Adipocyte (in vitro differentiated cells): ENCODE results near the gene ITIH3.

ENCODE experiments used
- DNase-seq: peaks from one replicate; pipeline ENCODE4 v3.0.0-alpha.2; 2015; ENCODE audit warnings: low read depth
- H3K27me3 ChIP-seq: replicated peaks from 2 replicates; pipeline ENCODE4 v1.7.0; 2013; ENCODE audit warnings: mild to moderate bottlenecking, low read length, moderate library complexity; ENCODE audit not compliant: control insufficient read depth, insufficient read depth
- H3K36me3 ChIP-seq: 2 replicates; pipeline ENCODE4 v1.7.0; 2013; ENCODE audit warnings: low read length, mild to moderate bottlenecking, moderate library complexity; ENCODE audit not compliant: control insufficient read depth, insufficient read depth, severe bottlenecking
- H3K4me1 ChIP-seq: 2 replicates; pipeline ENCODE4 v1.7.0; 2013; ENCODE audit warnings: mild to moderate bottlenecking, low read length, moderate library complexity; ENCODE audit not compliant: control insufficient read depth, insufficient read depth
- H3K4me3 ChIP-seq: 2 replicates; pipeline ENCODE4 v1.7.0; 2013; ENCODE audit warnings: mild to moderate bottlenecking, low read length, moderate library complexity
- H3K9ac ChIP-seq: 2 replicates; pipeline ENCODE4 v1.7.0; 2013; ENCODE audit warnings: mild to moderate bottlenecking, low read length, moderate library complexity
- H3K9me3 ChIP-seq: 2 replicates; pipeline ENCODE4 v1.7.0; 2013; ENCODE audit warnings: mild to moderate bottlenecking, low read length, moderate library complexity; ENCODE audit not compliant: control insufficient read depth

ITIH3 gene

GRCh38 chr3:52817860-52818259, 23.3 kb downstream of the ITIH3 start:
- DNase-seq: no peak
- Histone ChIP-seq H3K9ac (no peak overlapping the region), H3K4me3 (no peak overlapping the region), H3K4me1 (no peaks in the 10 kb centered on the region), H3K27me3 (peaks cover 21% of the 10 kb centered on the region), H3K9me3 (no peaks in the 10 kb centered on the region), H3K36me3 (no peaks in the 10 kb centered on the region)

DNA sequence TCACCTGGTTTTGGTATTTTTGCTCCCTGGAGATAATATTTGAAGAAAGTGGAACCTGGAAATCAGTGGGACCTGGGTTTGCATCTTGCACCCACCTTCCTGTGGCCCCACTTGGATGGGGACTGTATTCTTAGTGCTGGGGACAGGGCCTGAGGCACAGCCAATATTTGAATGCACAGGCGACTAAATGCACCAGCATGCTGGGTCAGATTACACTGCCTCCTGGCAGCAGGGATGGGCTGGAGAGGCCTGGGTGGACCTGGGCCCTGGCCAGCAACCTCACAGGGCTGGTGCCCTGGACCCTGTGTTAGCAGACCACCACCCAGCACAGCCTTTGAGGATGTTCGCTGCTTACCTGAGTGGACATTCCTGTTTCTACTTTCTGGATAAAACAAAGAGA, 25.3 kb downstream of the ITIH3 start:
- H3K27me3 ChIP-seq: peaks cover 15% of the 10 kb centered on the region
- no peaks in the 10 kb centered on the region for H3K36me3 ChIP-seq
- H3K9me3 ChIP-seq: no peaks in the 10 kb centered on the region
- no peak overlapping the region for H3K4me3 ChIP-seq
- no peak for DNase-seq
- H3K4me1 ChIP-seq: no peaks in the 10 kb centered on the region
- no peak overlapping the region for H3K9ac ChIP-seq

- H3K9ac ChIP-seq: no peak overlapping the region
- H3K36me3 ChIP-seq: no peaks in the 10 kb centered on the region
- H3K4me3 ChIP-seq: no peak overlapping the region
- H3K27me3 ChIP-seq: peaks cover 15% of the 10 kb centered on the region
- no peaks in the 10 kb centered on the region for H3K9me3 ChIP-seq
- no peaks in the 10 kb centered on the region for H3K4me1 ChIP-seq
- DNase-seq: peak; percentile 40
Measured at GRCh38 chr3:52820736-52821135, 26.1 kb downstream of the ITIH3 start.

DNA sequence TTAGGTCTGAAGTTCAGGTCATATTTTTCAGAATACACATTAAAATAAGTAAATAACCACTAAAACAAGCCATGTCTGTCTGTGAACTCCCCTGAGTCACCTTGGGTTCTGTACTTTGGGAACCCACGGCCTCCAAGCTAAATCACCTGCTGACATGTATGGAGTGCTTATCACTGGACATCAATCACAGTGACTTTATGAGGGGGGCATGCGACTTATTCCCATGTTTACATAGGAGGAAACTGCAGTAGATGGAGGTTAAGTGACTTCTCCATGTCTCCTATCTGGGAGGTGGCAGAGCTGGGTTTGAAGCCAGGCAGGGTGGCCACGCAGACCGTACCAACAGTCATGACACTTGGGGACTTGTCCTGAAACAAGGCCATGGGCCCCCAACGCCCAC, 27.8 kb downstream of the ITIH3 start:
- Histone ChIP-seq H3K4me3 (no peak overlapping the region), H3K9me3 (no peaks in the 10 kb centered on the region), H3K9ac (no peak overlapping the region), H3K4me1 (no peaks in the 10 kb centered on the region), H3K27me3 (peaks cover 5% of the 10 kb centered on the region), H3K36me3 (no peaks in the 10 kb centered on the region)
- DNase-seq: no peak

DNA sequence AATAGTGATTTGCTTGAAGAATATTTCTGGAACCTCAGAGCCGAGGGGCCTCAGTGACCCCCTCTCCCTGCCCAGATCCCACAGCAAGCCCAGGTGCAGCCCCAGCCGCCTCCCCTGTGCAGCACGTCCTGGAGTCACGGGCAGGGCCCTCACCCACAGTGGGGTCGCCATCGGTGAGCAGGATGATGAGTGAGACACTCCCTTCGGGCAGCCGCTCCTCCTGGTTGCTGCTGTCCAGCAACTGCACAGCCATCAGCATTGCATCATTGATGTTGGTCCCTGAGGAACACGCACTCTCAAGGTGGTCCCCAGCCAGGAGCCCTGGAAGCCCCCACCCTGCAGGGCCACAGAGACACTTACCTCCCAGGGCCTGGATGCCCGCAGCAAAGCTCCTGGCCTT, 29.4 kb downstream of the ITIH3 start:
- Histone ChIP-seq H3K27me3 (peaks cover 4% of the 10 kb centered on the region), H3K9ac (no peak overlapping the region), H3K4me1 (no peaks in the 10 kb centered on the region), H3K9me3 (no peaks in the 10 kb centered on the region), H3K36me3 (no peaks in the 10 kb centered on the region), H3K4me3 (no peak overlapping the region)
- no peak for DNase-seq

- Histone ChIP-seq H3K9ac (no peak overlapping the region), H3K4me1 (peaks cover 21% of the 10 kb centered on the region), H3K27me3 (no peaks in the 10 kb centered on the region), H3K4me3 (no peak overlapping the region), H3K36me3 (no peaks in the 10 kb centered on the region), H3K9me3 (no peaks in the 10 kb centered on the region)
- DNase-seq: peak; percentile 18
Measured at GRCh38 chr3:52827441-52827840, 32.8 kb downstream of the ITIH3 start.

GRCh38 chr3:52827866-52828376, 33.3 kb downstream of the ITIH3 start:
- DNase-seq: no peak
- no peak overlapping the region for H3K4me3 ChIP-seq
- H3K9me3 ChIP-seq: no peaks in the 10 kb centered on the region

GRCh38 chr3:52829482-52829881, 34.9 kb downstream of the ITIH3 start:
- no peak overlapping the region for H3K4me3 ChIP-seq
- H3K36me3 ChIP-seq: no peaks in the 10 kb centered on the region
- H3K9me3 ChIP-seq: no peaks in the 10 kb centered on the region
- peaks cover 21% of the 10 kb centered on the region for H3K4me1 ChIP-seq
- H3K9ac ChIP-seq: no peak overlapping the region
- DNase-seq: no peak
- no peaks in the 10 kb centered on the region for H3K27me3 ChIP-seq

More at GRCh38 chr3:52827866-52828376, 33.3 kb downstream of the ITIH3 start:
- Histone ChIP-seq H3K9ac (no peak overlapping the region), H3K27me3 (no peaks in the 10 kb centered on the region), H3K4me1 (peaks cover 21% of the 10 kb centered on the region), H3K36me3 (no peaks in the 10 kb centered on the region)

DNA sequence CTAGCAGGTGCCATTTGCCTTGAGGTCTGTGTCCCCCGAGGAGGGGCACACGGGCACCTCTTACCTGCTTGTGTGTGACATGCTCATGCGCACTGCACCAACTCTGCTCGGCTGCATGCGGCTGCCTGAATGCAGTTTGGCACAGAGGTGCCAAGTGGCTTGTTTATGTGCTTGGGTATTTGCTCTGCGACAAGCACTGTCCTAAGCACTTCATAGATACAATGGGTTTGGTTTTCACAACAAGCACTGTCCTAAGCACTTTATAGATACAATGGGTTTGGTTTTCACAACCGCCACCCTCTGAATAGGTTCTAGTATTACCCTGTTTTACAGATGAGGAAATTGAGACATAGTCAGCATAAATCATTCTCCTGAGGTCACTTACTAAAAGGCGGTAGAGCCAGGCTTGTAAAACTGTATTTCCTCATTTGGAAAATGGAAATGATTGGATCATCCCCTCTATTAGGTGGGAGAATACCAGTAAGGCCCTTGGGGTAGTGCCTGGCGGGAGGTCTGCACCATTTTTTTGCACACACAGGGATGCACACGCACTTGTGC, 35.4 kb downstream of the ITIH3 start:
- H3K9me3 ChIP-seq: no peaks in the 10 kb centered on the region
- no peak overlapping the region for H3K4me3 ChIP-seq
- DNase-seq: no peak
- no peaks in the 10 kb centered on the region for H3K27me3 ChIP-seq
- H3K9ac ChIP-seq: no peak overlapping the region
- H3K4me1 ChIP-seq: peaks cover 26% of the 10 kb centered on the region
- no peaks in the 10 kb centered on the region for H3K36me3 ChIP-seq

DNA sequence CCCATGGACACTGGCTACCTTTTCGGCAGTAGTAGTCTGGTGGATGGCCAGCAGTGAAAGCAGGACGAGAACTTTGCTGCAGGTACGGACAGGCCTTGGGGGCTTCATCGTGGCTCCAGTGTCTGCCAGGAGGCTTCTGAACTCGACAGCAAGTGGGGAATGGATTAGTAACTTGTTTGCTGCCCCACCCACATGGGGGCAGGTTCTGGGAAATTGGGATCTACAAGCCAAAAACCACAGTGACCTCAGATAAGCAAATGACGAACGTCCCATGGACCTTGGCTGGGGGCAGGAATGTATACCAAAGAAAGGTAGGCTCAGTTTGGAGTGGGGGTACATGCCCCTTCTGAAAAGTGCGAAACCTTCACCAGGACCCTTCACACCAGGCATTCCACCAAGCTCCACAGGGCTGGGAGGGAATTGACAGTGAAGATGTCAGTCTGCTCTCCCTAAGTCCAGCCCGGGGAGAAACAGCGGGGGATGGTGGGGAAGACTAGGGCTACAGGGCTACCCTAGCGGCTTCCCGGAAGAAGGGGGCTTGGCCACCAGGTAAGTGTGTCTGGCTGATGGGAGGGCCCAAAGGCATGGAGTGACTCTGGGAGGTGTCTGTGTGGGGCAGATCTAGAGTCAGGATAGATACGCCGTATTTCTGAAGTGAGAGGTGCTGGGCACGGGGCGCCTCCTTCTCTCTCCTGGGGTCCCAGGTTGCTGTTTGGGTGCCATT, 36.1 kb downstream of the ITIH3 start, which contains the start of gene ITIH4:
Gene ITIH4 (minus strand): TSS at position 138 of the 724 bp plus-strand sequence. CDS start 30 bp downstream, at position 108.
- no peak for DNase-seq
- Histone ChIP-seq H3K27me3 (no peaks in the 10 kb centered on the region), H3K9ac (no peak within 1 kb of the TSS), H3K4me3 (no peak within 1 kb of the TSS), H3K36me3 (no peaks in the 10 kb centered on the region), H3K4me1 (peaks cover 33% of the 10 kb centered on the region), H3K9me3 (no peaks in the 10 kb centered on the region)

DNA sequence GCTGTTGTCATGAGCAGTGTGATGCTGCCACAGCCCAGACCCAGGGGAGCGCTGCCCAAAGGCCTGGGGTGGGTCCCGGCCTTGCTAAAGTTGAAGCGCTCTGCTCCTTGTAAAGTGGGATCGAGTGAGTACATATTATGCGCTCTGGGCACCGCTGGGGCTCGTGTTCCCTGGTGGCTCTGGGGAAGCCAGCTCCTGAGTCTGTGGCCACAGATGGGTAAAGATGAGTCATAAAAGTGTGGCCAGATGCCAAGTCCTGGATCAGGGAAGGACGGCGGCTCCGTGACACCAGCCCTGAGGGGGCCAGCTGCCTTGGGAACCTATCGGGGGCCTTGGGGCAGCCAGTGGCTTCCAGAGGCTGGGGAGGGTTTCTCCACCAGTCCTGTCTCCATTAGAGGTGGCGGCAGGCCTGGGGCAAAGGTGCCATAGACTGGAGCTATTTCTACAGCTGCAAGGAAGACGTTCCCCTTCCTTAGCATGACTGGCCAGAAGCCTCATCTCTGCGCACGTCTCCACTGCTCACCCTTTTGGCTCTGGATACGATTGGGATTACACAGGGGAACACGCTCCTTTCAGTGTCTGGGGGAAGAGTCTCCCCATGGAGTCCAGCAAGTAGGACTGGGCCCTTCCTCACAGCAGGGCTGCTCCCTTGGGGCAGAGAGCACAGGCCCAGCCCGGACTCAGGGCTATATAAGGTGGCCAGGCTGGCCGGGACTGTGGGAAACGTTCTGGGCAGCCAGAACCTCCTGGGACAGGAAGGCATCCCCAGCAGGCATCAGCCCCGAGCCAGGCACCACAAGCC, 37.1 kb downstream of the ITIH3 start:
- Histone ChIP-seq H3K4me3 (no peak overlapping the region), H3K36me3 (peaks cover 3% of the 10 kb centered on the region), H3K9me3 (no peaks in the 10 kb centered on the region), H3K9ac (no peak overlapping the region), H3K27me3 (no peaks in the 10 kb centered on the region), H3K4me1 (peaks cover 37% of the 10 kb centered on the region)
- DNase-seq: peak; percentile 86
